NCI-H1092 (cell line): ENCODE results near the gene PDE4B.
"Not testable (repeated sequence)": the region's sequence is repeated elsewhere in the genome, so short reads cannot be mapped to it uniquely, and the experiment has no call there.

Experiments
- DNase-seq: peaks from one replicate; lab custom pipeline; 2025; lab: John Stamatoyannopoulos, UW

The PDE4B gene

GRCh38 chr1:66393586-66394287 is 601.0 kb downstream of the PDE4B start:
- DNase-seq = no peak

- no peak for DNase-seq
Measured at GRCh38 chr1:66394603-66395002, 601.9 kb downstream of the PDE4B start.

GRCh38 chr1:66395202-66396061 is 602.7 kb downstream of the PDE4B start:
- DNase-seq = no peak

- no peak for DNase-seq
Measured at GRCh38 chr1:66396212-66396890, 603.7 kb downstream of the PDE4B start.

GRCh38 chr1:66397192-66397591 is 604.5 kb downstream of the PDE4B start:
- DNase-seq = no peak

- no peak for DNase-seq
Measured at GRCh38 chr1:66399888-66400529, 607.3 kb downstream of the PDE4B start.

- DNase-seq = no peak
Measured at GRCh38 chr1:66400660-66401059, 608.0 kb downstream of the PDE4B start.

GRCh38 chr1:66401244-66401643 is 608.5 kb downstream of the PDE4B start:
- no peak for DNase-seq

- peak; percentile 10 for DNase-seq
Measured at GRCh38 chr1:66402194-66402593, 609.5 kb downstream of the PDE4B start.

GRCh38 chr1:66403007-66403731 is 610.5 kb downstream of the PDE4B start:
- no peak for DNase-seq

GRCh38 chr1:66405061-66405460 is 612.4 kb downstream of the PDE4B start:
- DNase-seq = no peak

GRCh38 chr1:66411449-66411848 is 618.8 kb downstream of the PDE4B start:
- not testable (repeated sequence) for DNase-seq

- DNase-seq = no peak
Measured at GRCh38 chr1:66412704-66413103, 620.0 kb downstream of the PDE4B start.

GRCh38 chr1:66413136-66413837 is 620.6 kb downstream of the PDE4B start:
- no peak for DNase-seq

- DNase-seq = no peak
Measured at GRCh38 chr1:66413838-66414175, 621.1 kb downstream of the PDE4B start.

GRCh38 chr1:66415281-66415680 is 622.6 kb downstream of the PDE4B start:
- DNase-seq = no peak

GRCh38 chr1:66415866-66416265 is 623.2 kb downstream of the PDE4B start:
- no peak for DNase-seq

GRCh38 chr1:66416295-66416694 is 623.6 kb downstream of the PDE4B start:
- no peak for DNase-seq

- DNase-seq = no peak
Measured at GRCh38 chr1:66418021-66418420, 625.3 kb downstream of the PDE4B start.

GRCh38 chr1:66420171-66420570 is 627.5 kb downstream of the PDE4B start:
- DNase-seq = not testable (repeated sequence)

GRCh38 chr1:66420906-66421305 is 628.2 kb downstream of the PDE4B start:
- DNase-seq = not testable (repeated sequence)
